ENCODE measurements around the gene P3H1.
"Not testable (repeated sequence)": the region's sequence is repeated elsewhere in the genome, so short reads cannot be mapped to it uniquely, and the experiment has no call there.

P3H1 gene

GRCh38 chr1:42766741-42767509 lies at the start of gene P3H1, which contains the start of gene C1orf50:
P3H1 (minus strand) TSS chr1:42767028; CDS start chr1:42766971, 57 bp downstream.
C1orf50 (plus strand) TSS chr1:42767249; CDS start chr1:42767312, 63 bp downstream.
- DNase-seq: peak; percentile 100

- no peak for DNase-seq
These were observed 49.2 kb upstream of the P3H1 start for GRCh38 chr1:42815941-42816584.

- not testable (repeated sequence) for DNase-seq
These were observed 48.0 kb upstream of the P3H1 start for GRCh38 chr1:42814815-42815214.

- DNase-seq: no peak
These were observed 40.3 kb upstream of the P3H1 start for GRCh38 chr1:42807056-42807668.

- no peak for DNase-seq
These were observed 39.8 kb upstream of the P3H1 start for GRCh38 chr1:42806593-42806992.

GRCh38 chr1:42806171-42806570 lies 39.3 kb upstream of the P3H1 start:
- no peak for DNase-seq

GRCh38 chr1:42801832-42802473 lies 35.1 kb upstream of the P3H1 start:
- DNase-seq: no peak

GRCh38 chr1:42797979-42798378 lies 31.2 kb upstream of the P3H1 start:
- no peak for DNase-seq

GRCh38 chr1:42797414-42797813 lies 30.6 kb upstream of the P3H1 start:
- DNase-seq: no peak

- DNase-seq: no peak
These were observed 27.0 kb upstream of the P3H1 start for GRCh38 chr1:42793824-42794223.

- no peak for DNase-seq
These were observed 21.2 kb upstream of the P3H1 start for GRCh38 chr1:42788021-42788420.

- DNase-seq: no peak
These were observed 19.3 kb upstream of the P3H1 start for GRCh38 chr1:42786097-42786496.

- DNase-seq: peak; percentile 51
These were observed 18.3 kb upstream of the P3H1 start, which contains the start of gene TMEM269 for GRCh38 chr1:42784946-42785693. TMEM269 (plus strand) TSS chr1:42784991; CDS start chr1:42789894, 4,903 bp downstream.

- DNase-seq: no peak
These were observed 17.7 kb upstream of the P3H1 start for GRCh38 chr1:42784547-42784945.

GRCh38 chr1:42783092-42783491 lies 16.3 kb upstream of the P3H1 start:
- no peak for DNase-seq

- DNase-seq: no peak
These were observed 13.3 kb upstream of the P3H1 start for GRCh38 chr1:42780176-42780575.

- no peak for DNase-seq
These were observed 12.9 kb upstream of the P3H1 start for GRCh38 chr1:42779725-42780124.

GRCh38 chr1:42777852-42778251 lies 11.0 kb upstream of the P3H1 start:
- DNase-seq: no peak

- no peak for DNase-seq
These were observed 9.7 kb upstream of the P3H1 start for GRCh38 chr1:42776502-42776901.

- no peak for DNase-seq
These were observed 8.2 kb upstream of the P3H1 start for GRCh38 chr1:42774928-42775526.

- no peak for DNase-seq
These were observed 6.6 kb upstream of the P3H1 start for GRCh38 chr1:42773420-42773819.

- no peak for DNase-seq
These were observed 3.0 kb upstream of the P3H1 start for GRCh38 chr1:42769811-42770210.
